Skeletal muscle satellite cell (primary cell): ENCODE results near the gene MORF4L1.

ENCODE experiments used
- H3K27me3 ChIP-seq: 2 replicates; pipeline ENCODE4 v1.7.0; 2013; ENCODE audit warnings: low read length; ENCODE audit not compliant: control insufficient read depth, insufficient read depth
- H3K36me3 ChIP-seq: 2 replicates; pipeline ENCODE4 v1.7.0; 2013; ENCODE audit warnings: mild to moderate bottlenecking, control low read depth, low read length; ENCODE audit not compliant: insufficient read depth
- H3K4me1 ChIP-seq: 2 replicates; pipeline ENCODE4 v1.7.0; 2013; ENCODE audit warnings: low read length; ENCODE audit not compliant: control insufficient read depth, insufficient read depth
- H3K4me2 ChIP-seq: 2 replicates; pipeline ENCODE4 v1.7.0; 2013; ENCODE audit warnings: mild to moderate bottlenecking, low read length
- H3K4me3 ChIP-seq: 2 replicates; pipeline ENCODE4 v1.7.0; 2013; ENCODE audit warnings: low read length
- H3K9ac ChIP-seq: 2 replicates; pipeline ENCODE4 v1.7.0; 2013; ENCODE audit warnings: mild to moderate bottlenecking, low read depth, low read length, moderate library complexity
- H3K9me3 ChIP-seq: replicated peaks from 2 replicates; pipeline ENCODE4 v1.7.0; 2013; ENCODE audit warnings: mild to moderate bottlenecking, control low read depth, low read length

MORF4L1 gene

GRCh38 chr15:78907577-78907976 lies 34.9 kb downstream of the MORF4L1 start:
- no peak overlapping the region for H3K4me3 ChIP-seq
- no peaks in the 10 kb centered on the region for H3K9me3 ChIP-seq
- no peaks in the 10 kb centered on the region for H3K27me3 ChIP-seq
- H3K4me2 ChIP-seq, result no peak overlapping the region
- peaks cover 75% of the 10 kb centered on the region for H3K36me3 ChIP-seq
- peaks cover 34% of the 10 kb centered on the region for H3K4me1 ChIP-seq
- H3K9ac ChIP-seq, result no peak overlapping the region

GRCh38 chr15:78909160-78909695 lies 36.5 kb downstream of the MORF4L1 start:
- Histone ChIP-seq H3K36me3 (peaks cover 75% of the 10 kb centered on the region), H3K4me2 (no peak overlapping the region), H3K4me3 (no peak overlapping the region), H3K27me3 (no peaks in the 10 kb centered on the region), H3K9me3 (no peaks in the 10 kb centered on the region), H3K4me1 (peaks cover 33% of the 10 kb centered on the region), H3K9ac (no peak overlapping the region)

- no peak overlapping the region for H3K4me3 ChIP-seq
- H3K27me3 ChIP-seq, result no peaks in the 10 kb centered on the region
- H3K36me3 ChIP-seq, result peaks cover 69% of the 10 kb centered on the region
- peaks cover 33% of the 10 kb centered on the region for H3K4me1 ChIP-seq
- no peak overlapping the region for H3K9ac ChIP-seq
- H3K4me2 ChIP-seq, result no peak overlapping the region
- no peaks in the 10 kb centered on the region for H3K9me3 ChIP-seq
These were observed 37.1 kb downstream of the MORF4L1 start for GRCh38 chr15:78909791-78910228.

- Histone ChIP-seq H3K4me1 (peaks cover 32% of the 10 kb centered on the region), H3K4me3 (no peak overlapping the region), H3K27me3 (no peaks in the 10 kb centered on the region), H3K4me2 (no peak overlapping the region), H3K9me3 (no peaks in the 10 kb centered on the region), H3K9ac (no peak overlapping the region), H3K36me3 (peaks cover 70% of the 10 kb centered on the region)
These were observed 37.6 kb downstream of the MORF4L1 start for GRCh38 chr15:78910271-78910670.

GRCh38 chr15:78912316-78912715 lies 39.6 kb downstream of the MORF4L1 start:
- H3K27me3 ChIP-seq, result no peaks in the 10 kb centered on the region
- peaks cover 30% of the 10 kb centered on the region for H3K4me1 ChIP-seq
- H3K9ac ChIP-seq, result no peak overlapping the region
- no peak overlapping the region for H3K4me2 ChIP-seq
- peaks cover 68% of the 10 kb centered on the region for H3K36me3 ChIP-seq
- no peak overlapping the region for H3K4me3 ChIP-seq
- no peaks in the 10 kb centered on the region for H3K9me3 ChIP-seq

- no peak overlapping the region for H3K4me2 ChIP-seq
- no peak overlapping the region for H3K9ac ChIP-seq
- H3K9me3 ChIP-seq, result no peaks in the 10 kb centered on the region
- peaks cover 66% of the 10 kb centered on the region for H3K36me3 ChIP-seq
- H3K27me3 ChIP-seq, result no peaks in the 10 kb centered on the region
- H3K4me1 ChIP-seq, result peaks cover 30% of the 10 kb centered on the region
- no peak overlapping the region for H3K4me3 ChIP-seq
These were observed 40.3 kb downstream of the MORF4L1 start for GRCh38 chr15:78913012-78913411.

- H3K4me3 ChIP-seq, result no peak overlapping the region
- peaks cover 66% of the 10 kb centered on the region for H3K36me3 ChIP-seq
- peaks cover 30% of the 10 kb centered on the region for H3K4me1 ChIP-seq
- no peaks in the 10 kb centered on the region for H3K27me3 ChIP-seq
- no peak overlapping the region for H3K9ac ChIP-seq
- no peak overlapping the region for H3K4me2 ChIP-seq
- no peaks in the 10 kb centered on the region for H3K9me3 ChIP-seq
These were observed 41.5 kb downstream of the MORF4L1 start for GRCh38 chr15:78914027-78914764.

GRCh38 chr15:78915341-78916087 lies 42.8 kb downstream of the MORF4L1 start:
- Histone ChIP-seq H3K4me2 (no peak overlapping the region), H3K4me1 (peaks cover 30% of the 10 kb centered on the region), H3K36me3 (peaks cover 66% of the 10 kb centered on the region), H3K27me3 (no peaks in the 10 kb centered on the region), H3K4me3 (no peak overlapping the region), H3K9me3 (no peaks in the 10 kb centered on the region), H3K9ac (no peak overlapping the region)

- H3K4me2 ChIP-seq, result no peak overlapping the region
- peaks cover 30% of the 10 kb centered on the region for H3K4me1 ChIP-seq
- no peaks in the 10 kb centered on the region for H3K27me3 ChIP-seq
- no peak overlapping the region for H3K9ac ChIP-seq
- peaks cover 62% of the 10 kb centered on the region for H3K36me3 ChIP-seq
- H3K4me3 ChIP-seq, result no peak overlapping the region
- H3K9me3 ChIP-seq, result no peaks in the 10 kb centered on the region
These were observed 43.4 kb downstream of the MORF4L1 start for GRCh38 chr15:78916088-78916487.

- H3K9ac ChIP-seq, result no peak overlapping the region
- no peaks in the 10 kb centered on the region for H3K9me3 ChIP-seq
- no peaks in the 10 kb centered on the region for H3K27me3 ChIP-seq
- H3K4me1 ChIP-seq, result peaks cover 30% of the 10 kb centered on the region
- H3K4me3 ChIP-seq, result no peak overlapping the region
- H3K36me3 ChIP-seq, result peaks cover 66% of the 10 kb centered on the region
- H3K4me2 ChIP-seq, result no peak overlapping the region
These were observed 45.2 kb downstream of the MORF4L1 start for GRCh38 chr15:78917888-78918287.

- H3K9me3 ChIP-seq, result no peaks in the 10 kb centered on the region
- H3K4me3 ChIP-seq, result no peak overlapping the region
- no peak overlapping the region for H3K9ac ChIP-seq
- peaks cover 6% of the 10 kb centered on the region for H3K4me1 ChIP-seq
- peaks cover 55% of the 10 kb centered on the region for H3K36me3 ChIP-seq
- H3K4me2 ChIP-seq, result no peak overlapping the region
- no peaks in the 10 kb centered on the region for H3K27me3 ChIP-seq
These were observed 48.8 kb downstream of the MORF4L1 start for GRCh38 chr15:78921517-78921916.
